ENCODE data around the gene MYO1D. TPM values are rescaled to one million over a fixed set of nuclear protein-coding genes. Genes with fewer than 3 reads are reported as not detected.

Gene MYO1D
- total and polyA plus RNA-seq, 2 of the 13 experiments (the other 11 are each of a cell fraction or from before 2014, with no cell fraction given) = 13.2 to 17.3 TPM

DNA sequence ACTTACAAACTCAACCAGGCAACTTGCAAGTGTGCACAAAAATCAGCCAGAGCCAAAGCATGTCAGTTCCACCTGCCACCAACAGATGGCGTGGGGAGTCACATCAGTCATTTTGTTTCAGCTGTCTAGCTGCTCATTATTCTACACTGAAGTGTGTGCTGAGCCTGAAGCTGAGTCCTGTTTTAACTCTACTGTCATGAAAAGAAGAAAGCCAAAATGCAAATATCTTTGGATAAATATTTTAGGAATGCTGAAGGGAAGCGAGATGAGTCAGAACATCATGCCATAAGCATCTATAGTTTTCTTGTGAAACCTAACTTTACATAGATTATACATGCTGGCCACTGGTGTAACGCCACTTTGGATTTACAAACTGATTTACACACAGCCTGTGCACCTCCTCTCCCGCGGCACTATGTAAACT is 217.5 kb downstream of the MYO1D start (continued):
- peak; percentile 30 for TF ChIP-seq XRCC5 (optimal IDR thresholded peaks at IDR 0.05; ENCODE audit: low read length)
- TF ChIP-seq SMC3 (IDR thresholded peaks at IDR 0.05; ENCODE audit: low read length) = peak; percentile 80
- TF ChIP-seq MTF2 (CRISPR knock-in tag; IDR thresholded peaks at IDR 0.05; ENCODE audit: borderline replicate concordance) = no peak
- no peak for TF ChIP-seq ARID5B (CRISPR knock-in tag; IDR thresholded peaks at IDR 0.05)
- no peak for TF ChIP-seq FOXJ3 (CRISPR knock-in tag; IDR thresholded peaks at IDR 0.05; ENCODE audit: borderline replicate concordance)
- TF ChIP-seq ZUFSP (CRISPR knock-in tag; IDR thresholded peaks at IDR 0.05; ENCODE audit: borderline replicate concordance) = no peak
- no peak for TF ChIP-seq TRAFD1 (CRISPR knock-in tag; IDR thresholded peaks at IDR 0.05; ENCODE audit: borderline replicate concordance)
- TF ChIP-seq JARID2 (CRISPR knock-in tag; IDR thresholded peaks at IDR 0.05; ENCODE audit: insufficient replicate concordance) = no peak
- TF ChIP-seq ZSCAN25 (CRISPR knock-in tag; IDR thresholded peaks at IDR 0.05) = no peak
- TF ChIP-seq REL (CRISPR knock-in tag; conservative IDR thresholded peaks at IDR 0.05) = no peak
- peak; percentile 80 for TF ChIP-seq CTCF (CRISPR knock-in tag; IDR thresholded peaks at IDR 0.05)
- TF ChIP-seq RAD21 (CRISPR knock-in tag; IDR thresholded peaks at IDR 0.05) = 0 out of 2 replicates have a peak, but pooled peaks have one; percentile 30
- no peak for TF ChIP-seq ZNF205 (CRISPR knock-in tag; IDR thresholded peaks at IDR 0.05)
- TF ChIP-seq ATF2 (CRISPR knock-in tag; IDR thresholded peaks at IDR 0.05) = 0 out of 2 replicates have a peak, but pooled peaks have one; percentile 34
- no peak for TF ChIP-seq ZNF503 (CRISPR knock-in tag; IDR thresholded peaks at IDR 0.05)
- TF ChIP-seq, protein P1, sequence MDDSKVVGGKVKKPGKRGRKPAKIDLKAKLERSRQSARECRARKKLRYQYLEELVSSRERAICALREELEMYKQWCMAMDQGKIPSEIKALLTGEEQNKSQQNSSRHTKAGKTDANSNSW (CRISPR knock-in tag; IDR thresholded peaks at IDR 0.05; ENCODE audit: borderline replicate concordance) = no peak
- TF ChIP-seq ZNF44 (CRISPR knock-in tag; IDR thresholded peaks at IDR 0.05) = no peak

Data from HepG2 (cell line).